ENCODE data around the gene OR10A6. TPM values are rescaled to one million over a fixed set of nuclear protein-coding genes. Genes with fewer than 3 reads are reported as not detected.

OR10A6 gene
- total and polyA plus RNA-seq, 8 donors = not detected

- TF ChIP-seq, protein P1, sequence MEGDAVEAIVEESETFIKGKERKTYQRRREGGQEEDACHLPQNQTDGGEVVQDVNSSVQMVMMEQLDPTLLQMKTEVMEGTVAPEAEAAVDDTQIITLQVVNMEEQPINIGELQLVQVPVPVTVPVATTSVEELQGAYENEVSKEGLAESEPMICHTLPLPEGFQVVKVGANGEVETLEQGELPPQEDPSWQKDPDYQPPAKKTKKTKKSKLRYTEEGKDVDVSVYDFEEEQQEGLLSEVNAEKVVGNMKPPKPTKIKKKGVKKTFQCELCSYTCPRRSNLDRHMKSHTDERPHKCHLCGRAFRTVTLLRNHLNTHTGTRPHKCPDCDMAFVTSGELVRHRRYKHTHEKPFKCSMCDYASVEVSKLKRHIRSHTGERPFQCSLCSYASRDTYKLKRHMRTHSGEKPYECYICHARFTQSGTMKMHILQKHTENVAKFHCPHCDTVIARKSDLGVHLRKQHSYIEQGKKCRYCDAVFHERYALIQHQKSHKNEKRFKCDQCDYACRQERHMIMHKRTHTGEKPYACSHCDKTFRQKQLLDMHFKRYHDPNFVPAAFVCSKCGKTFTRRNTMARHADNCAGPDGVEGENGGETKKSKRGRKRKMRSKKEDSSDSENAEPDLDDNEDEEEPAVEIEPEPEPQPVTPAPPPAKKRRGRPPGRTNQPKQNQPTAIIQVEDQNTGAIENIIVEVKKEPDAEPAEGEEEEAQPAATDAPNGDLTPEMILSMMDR (IDR thresholded peaks at IDR 0.05) = no peak
- ATAC-seq (no peak), DNase-seq (no peak), FAIRE-seq (no peak)
- peaks cover 4 to 10% (median 7%) of the 10 kb centered on the region in 3 donors for H3K4me1 ChIP-seq
- H3K4me3 ChIP-seq = no peak overlapping the region
- H3K36me3 ChIP-seq = no peaks in the 10 kb centered on the region
- 58% methylated on average over 3 of the region's 3 CpGs for WGBS, 2 donors
- H3K27me3 ChIP-seq = no peaks in the 10 kb centered on the region
- no peaks in the 10 kb centered on the region for H3K9me3 ChIP-seq
- no peak overlapping the region for H3K27ac ChIP-seq
- intact Hi-C loops (cut with DNase I) = no loop called here
Observed at GRCh38 chr11:7901319-7901854, 29.7 kb downstream of the OR10A6 start.

DNA sequence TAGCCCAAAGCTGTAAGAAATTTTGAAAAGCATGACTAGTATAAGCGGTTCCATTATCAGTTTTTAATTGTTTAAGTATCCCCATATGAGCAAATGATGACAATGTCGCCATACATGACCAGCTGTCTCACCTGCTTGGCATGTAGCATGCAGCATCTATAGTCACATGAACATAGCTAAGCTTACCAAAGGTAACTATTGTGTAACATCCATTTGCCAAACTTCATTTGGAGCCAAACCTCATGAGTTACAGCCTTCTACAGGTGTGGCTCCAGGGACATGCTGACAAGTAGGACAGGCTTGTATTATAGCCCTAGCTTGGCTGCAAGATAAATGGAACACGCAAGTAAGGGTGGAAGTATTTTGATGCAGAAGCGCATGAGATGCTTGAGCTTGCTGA lies 30.4 kb downstream of the OR10A6 start:
- TF ChIP-seq, protein P1 (IDR thresholded peaks at IDR 0.05) = no peak
- 82 to 83% methylated on average over 4 of the region's 4 CpGs for WGBS, 2 donors
- Histone ChIP-seq H3K4me3 (no peak overlapping the region), H3K36me3 (no peaks in the 10 kb centered on the region), H3K4me1 (peaks cover 11 to 14% (median 13%) of the 10 kb centered on the region in 3 donors), H3K27ac (no peak overlapping the region), H3K9me3 (no peaks in the 10 kb centered on the region), H3K27me3 (no peaks in the 10 kb centered on the region)
- intact Hi-C loops (cut with DNase I) = no loop called here
- FAIRE-seq (no peak), ATAC-seq (no peak), DNase-seq (no peak)

GRCh38 chr11:7899418-7899817 lies 31.6 kb downstream of the OR10A6 start:
- no peak overlapping the region for H3K4me3 ChIP-seq
- 58 to 59% methylated on average over 4 of the region's 4 CpGs for WGBS, 2 donors
- FAIRE-seq (no peak), DNase-seq (no peak), ATAC-seq (no peak)
- H3K27ac ChIP-seq = no peak overlapping the region
- H3K4me1 ChIP-seq = peaks cover 12 to 24% (median 21%) of the 10 kb centered on the region in 3 donors
- H3K27me3 ChIP-seq = no peaks in the 10 kb centered on the region
- no peaks in the 10 kb centered on the region for H3K36me3 ChIP-seq
- H3K9me3 ChIP-seq = no peaks in the 10 kb centered on the region
- intact Hi-C loops (cut with DNase I) = loop anchor here in 1 of 3 donors (5.0 kb wide), 1 partner anchor 88 kb away; the partner anchor contains the start of gene EIF3F
- TF ChIP-seq, protein P1 (IDR thresholded peaks at IDR 0.05) = no peak

DNA sequence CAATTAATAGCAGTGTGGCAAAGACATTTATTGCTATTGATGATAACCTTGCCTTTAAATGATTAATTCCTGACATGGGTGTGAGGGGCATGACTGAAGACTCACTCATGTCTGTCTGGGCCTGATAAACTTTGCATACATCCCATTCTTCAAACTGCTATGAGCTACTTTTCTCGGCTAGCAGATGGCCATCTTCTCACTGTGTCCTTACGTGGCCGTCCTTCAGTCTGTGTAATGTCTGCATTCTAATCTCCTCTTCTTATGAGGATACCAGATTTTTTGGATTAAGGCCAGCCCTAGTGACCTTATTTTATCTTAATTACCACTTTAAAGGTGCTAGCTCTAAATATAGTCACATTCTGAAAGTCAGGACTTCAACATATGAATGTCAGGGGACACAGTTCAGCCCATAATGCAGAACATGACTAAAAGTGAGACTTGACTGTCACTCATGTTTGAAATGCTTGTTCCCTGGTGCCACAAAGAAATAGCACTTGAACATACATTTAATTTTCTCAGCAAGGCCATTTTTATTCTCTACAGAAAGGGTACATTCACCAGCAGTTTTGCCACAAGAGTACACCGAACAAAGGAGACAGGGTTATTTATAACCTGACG lies 32.3 kb downstream of the OR10A6 start:
- Histone ChIP-seq H3K27ac (no peak overlapping the region), H3K9me3 (no peaks in the 10 kb centered on the region), H3K27me3 (no peaks in the 10 kb centered on the region), H3K36me3 (no peaks in the 10 kb centered on the region), H3K4me3 (no peak overlapping the region), H3K4me1 (peaks cover 16 to 29% (median 26%) of the 10 kb centered on the region in 3 donors)
- no peak for ATAC-seq
- 55 to 58% methylated on average over 5 of the region's 5 CpGs for WGBS, 2 donors
- FAIRE-seq = no peak
- intact Hi-C loops (cut with DNase I) = loop anchor here in 1 of 3 donors (5.0 kb wide), 1 partner anchor 89 kb away; the partner anchor contains the start of gene EIF3F
- DNase-seq = no peak
- TF ChIP-seq, protein P1 (IDR thresholded peaks at IDR 0.05) = no peak
